Uterus (tissue), 4 donors: ENCODE results near the gene PRDM15. TPM values are rescaled to one million over a fixed set of nuclear protein-coding genes. Genes with fewer than 3 reads are reported as not detected.

ENCODE experiments used
- DNase-seq, 2 donors: peaks; one replicate each; pipeline ENCODE4 v3.0.0-alpha.2; 2019 to 2020
- H3K27ac ChIP-seq, 2 donors: fragments of 200-600 bp; sonication (generic); 1 replicate in 1 of 2; 2 replicates in 1 of 2; pipeline ENCODE4 v1.5.1; 2016 to 2018
- H3K27me3 ChIP-seq, 2 donors: fragments of 200-600 bp; sonication (generic); one replicate each; pipeline ENCODE4 v1.5.1; 2018 to 2019; ENCODE audit warnings: control low read depth in 1 of 2
- H3K36me3 ChIP-seq, 2 donors: fragments of 200-600 bp; sonication (generic); one replicate each; pipeline ENCODE4 v1.5.1; 2019; ENCODE audit warnings: control low read depth in 1 of 2
- H3K4me1 ChIP-seq, 2 donors: fragments of 200-600 bp; sonication (generic); one replicate each; pipeline ENCODE4 v1.5.1; 2018 to 2019; ENCODE audit warnings: control low read depth in 1 of 2
- H3K4me3 ChIP-seq, 2 donors: fragments of 200-600 bp; sonication (generic); 1 replicate in 1 of 2; 2 replicates in 1 of 2; pipeline ENCODE4 v1.5.1; 2018 to 2019; ENCODE audit warnings: mild to moderate bottlenecking in 1 of 2
- H3K9me3 ChIP-seq, 2 donors: fragments of 200-600 bp; sonication (generic); one replicate each; pipeline ENCODE4 v1.5.1; 2019; ENCODE audit warnings: control low read depth in 1 of 2
- POLR2A ChIP-seq, 2 donors: fragments of 450-650 bp; IDR thresholded peaks; one replicate each; pipeline ENCODE4 v1.6.1; 2016; ENCODE audit warnings: antibody characterized with exemption in 2 of 2, mild to moderate bottlenecking in 1 of 2, moderate library complexity in 1 of 2
- intact Hi-C: fragments of 100-400 bp; cut with DNase I; formaldehyde crosslinking; loops from one replicate; pipeline ENCODE4 v1.15.1; 2023; ENCODE audit warnings: low total_unique reads
- total RNA-seq, 4 donors: library from RNA; depleted of rRNA in 3 of 4; stranded (reverse); fragments of >200 nt in 3 of 4; gene quantifications; one replicate each; pipeline versions ENCODE4 v1.1.0 to v1.2.4, GENCODE V29; 2014 to 2023
- TF ChIP-seq, protein P1 (sequence below), 4 experiments: fragments of 200-600 bp in 2 of 4; fragments of 450-650 bp in 2 of 4; sonication (generic) in 2 of 4; IDR thresholded peaks; one replicate each; pipeline ENCODE4 v1.5.1; 2016 to 2019; ENCODE audit warnings: antibody characterized with exemption in 4 of 4, mild to moderate bottlenecking in 2 of 4, moderate library complexity in 1 of 4
- donor health status: DM: yes; HTN: yes; CAD: no.

Gene PRDM15
- total RNA-seq, 4 donors from 2014 or later: 5.9 to 11.0 (median 6.5) TPM

DNA sequence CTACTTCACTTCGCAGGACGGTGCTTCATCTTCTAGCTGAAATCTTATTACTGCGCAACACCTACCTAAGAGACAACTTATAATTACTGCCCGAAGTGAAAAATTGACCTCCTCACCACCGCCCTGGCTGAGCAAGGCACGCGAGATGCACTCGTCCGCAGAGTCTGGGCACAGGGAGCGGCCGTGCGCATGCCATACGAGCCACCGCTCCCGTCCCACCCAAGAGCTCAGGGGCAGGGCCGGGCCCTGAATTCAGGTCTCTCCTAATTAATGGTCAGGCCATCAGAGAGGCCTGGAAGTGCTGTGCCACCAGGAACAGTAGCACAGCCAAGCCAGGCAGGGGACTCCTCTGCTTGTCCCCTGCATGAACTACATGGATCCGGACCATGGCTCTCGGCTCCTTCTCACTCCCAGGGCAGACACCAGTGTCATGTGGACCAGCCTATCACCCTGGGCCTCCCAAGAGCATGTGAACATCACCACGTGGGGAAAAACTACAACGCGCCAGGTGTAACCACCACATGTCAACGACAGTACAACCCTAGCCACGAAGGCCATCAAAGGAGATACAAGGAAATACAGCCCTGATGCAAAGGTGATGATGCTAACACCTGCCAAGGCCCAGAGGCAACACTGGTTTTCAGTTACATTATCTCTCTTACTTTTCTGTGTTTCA is 123.7 kb downstream of the PRDM15 start:
- H3K4me1 ChIP-seq: no peaks in the 10 kb centered on the region
- H3K36me3 ChIP-seq: no peaks in the 10 kb centered on the region
- H3K27ac ChIP-seq: no peak overlapping the region
- H3K4me3 ChIP-seq: no peak overlapping the region
- no peak for DNase-seq
- no peaks in the 10 kb centered on the region for H3K27me3 ChIP-seq
- no peak for TF ChIP-seq POLR2A (IDR thresholded peaks at IDR 0.05)
- TF ChIP-seq, protein P1, sequence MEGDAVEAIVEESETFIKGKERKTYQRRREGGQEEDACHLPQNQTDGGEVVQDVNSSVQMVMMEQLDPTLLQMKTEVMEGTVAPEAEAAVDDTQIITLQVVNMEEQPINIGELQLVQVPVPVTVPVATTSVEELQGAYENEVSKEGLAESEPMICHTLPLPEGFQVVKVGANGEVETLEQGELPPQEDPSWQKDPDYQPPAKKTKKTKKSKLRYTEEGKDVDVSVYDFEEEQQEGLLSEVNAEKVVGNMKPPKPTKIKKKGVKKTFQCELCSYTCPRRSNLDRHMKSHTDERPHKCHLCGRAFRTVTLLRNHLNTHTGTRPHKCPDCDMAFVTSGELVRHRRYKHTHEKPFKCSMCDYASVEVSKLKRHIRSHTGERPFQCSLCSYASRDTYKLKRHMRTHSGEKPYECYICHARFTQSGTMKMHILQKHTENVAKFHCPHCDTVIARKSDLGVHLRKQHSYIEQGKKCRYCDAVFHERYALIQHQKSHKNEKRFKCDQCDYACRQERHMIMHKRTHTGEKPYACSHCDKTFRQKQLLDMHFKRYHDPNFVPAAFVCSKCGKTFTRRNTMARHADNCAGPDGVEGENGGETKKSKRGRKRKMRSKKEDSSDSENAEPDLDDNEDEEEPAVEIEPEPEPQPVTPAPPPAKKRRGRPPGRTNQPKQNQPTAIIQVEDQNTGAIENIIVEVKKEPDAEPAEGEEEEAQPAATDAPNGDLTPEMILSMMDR (IDR thresholded peaks at IDR 0.05): no peak
- intact Hi-C loops: no loop called here
- no peaks in the 10 kb centered on the region for H3K9me3 ChIP-seq

DNA sequence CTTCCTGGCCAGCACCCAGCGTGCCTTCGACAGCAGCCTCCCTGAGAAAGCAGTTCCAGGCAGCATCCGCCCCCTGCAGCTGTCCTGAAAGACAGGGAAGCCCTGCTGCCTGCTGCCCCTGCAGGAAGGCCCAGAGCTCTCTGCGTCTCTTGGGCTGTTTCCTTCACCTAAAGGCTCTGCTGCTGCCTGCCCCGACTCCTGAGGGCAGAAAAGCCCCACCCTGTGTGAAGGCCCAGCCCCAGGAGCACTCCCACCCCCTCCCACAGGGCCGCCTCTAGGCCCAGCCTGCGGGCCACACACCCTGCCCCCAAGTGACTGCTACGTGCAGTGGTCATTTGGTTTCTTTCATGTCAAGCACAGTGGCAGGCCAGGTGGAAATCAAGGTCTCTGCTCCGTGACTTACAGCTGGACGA is 124.7 kb downstream of the PRDM15 start:
- Histone ChIP-seq H3K36me3 (no peaks in the 10 kb centered on the region), H3K9me3 (no peaks in the 10 kb centered on the region), H3K27me3 (no peaks in the 10 kb centered on the region), H3K27ac (no peak overlapping the region), H3K4me3 (no peak overlapping the region), H3K4me1 (no peaks in the 10 kb centered on the region)
- DNase-seq: no peak
- intact Hi-C loops: no loop called here
- TF ChIP-seq, protein P1 (IDR thresholded peaks at IDR 0.05): no peak
- TF ChIP-seq POLR2A (IDR thresholded peaks at IDR 0.05): no peak

DNA sequence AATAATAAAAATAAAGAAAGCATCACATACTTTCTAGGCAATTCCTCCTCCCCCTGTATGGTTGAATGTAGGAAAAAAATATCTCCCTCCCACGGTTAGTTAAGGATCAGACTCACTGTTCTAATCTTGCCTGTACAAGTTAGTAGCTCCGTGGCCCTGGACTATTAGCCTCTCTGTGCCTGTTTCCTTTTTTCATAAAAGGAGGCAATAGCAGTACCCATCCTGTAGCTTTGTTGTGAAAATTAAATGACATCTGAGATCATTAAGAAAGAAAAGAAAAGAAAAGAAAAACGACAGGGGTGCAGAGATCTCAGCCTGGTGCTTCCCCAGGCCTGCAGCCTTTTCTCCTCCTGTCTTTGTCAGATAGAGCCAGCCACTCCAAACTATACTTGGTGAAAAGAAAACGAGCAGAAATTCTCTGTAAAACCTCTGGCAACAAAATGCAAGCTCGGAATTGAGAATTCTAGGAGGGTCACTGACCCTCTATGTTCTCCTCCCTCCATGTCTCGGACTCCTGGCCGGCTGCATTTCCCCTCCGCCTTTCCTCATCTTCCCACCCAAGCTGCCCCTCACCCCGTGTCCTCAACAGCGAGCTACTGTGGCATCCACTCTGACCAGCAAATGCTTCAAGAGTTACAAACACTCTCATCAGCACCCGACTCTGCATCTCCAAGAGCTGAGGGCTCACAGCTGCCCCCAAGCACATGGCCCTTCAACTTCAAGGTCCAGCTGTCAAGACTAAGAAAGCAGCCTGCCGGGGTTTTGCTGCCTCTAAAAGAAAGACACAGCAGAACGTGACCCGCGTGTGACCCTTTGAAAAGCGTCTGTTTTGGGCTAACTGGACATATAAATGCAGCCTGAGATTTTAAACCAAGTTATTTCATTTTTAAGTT is 125.9 kb downstream of the PRDM15 start:
- H3K9me3 ChIP-seq: no peaks in the 10 kb centered on the region
- no peaks in the 10 kb centered on the region for H3K36me3 ChIP-seq
- H3K27ac ChIP-seq: no peak overlapping the region
- no peaks in the 10 kb centered on the region for H3K27me3 ChIP-seq
- intact Hi-C loops: no loop called here
- no peak overlapping the region for H3K4me3 ChIP-seq
- no peak for TF ChIP-seq POLR2A (IDR thresholded peaks at IDR 0.05)
- TF ChIP-seq, protein P1 (IDR thresholded peaks at IDR 0.05): no peak
- DNase-seq: no peak
- H3K4me1 ChIP-seq: no peaks in the 10 kb centered on the region

DNA sequence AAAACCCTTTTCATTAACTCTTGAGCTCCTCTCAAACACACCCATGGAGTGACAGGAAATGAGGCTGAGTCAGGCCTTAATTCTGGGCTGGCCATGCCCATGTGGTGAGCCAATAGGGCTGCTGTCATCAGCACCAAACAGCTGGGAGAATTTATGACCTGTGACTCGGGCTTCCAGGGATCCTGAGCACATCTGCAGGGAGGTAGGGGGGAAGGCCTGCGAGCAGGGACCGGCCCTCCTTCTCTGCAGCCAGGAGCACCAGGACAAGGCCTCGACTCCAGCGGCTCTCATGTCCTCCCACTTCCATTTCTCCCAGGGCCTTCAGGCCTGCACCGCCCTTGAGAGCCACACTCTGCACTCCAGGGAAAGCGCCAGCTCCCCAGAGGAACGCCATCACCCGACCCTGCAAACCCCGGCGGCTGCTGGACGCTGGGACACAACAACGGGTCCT is 126.9 kb downstream of the PRDM15 start:
- Histone ChIP-seq H3K4me1 (no peaks in the 10 kb centered on the region), H3K27me3 (no peaks in the 10 kb centered on the region), H3K27ac (no peak overlapping the region), H3K9me3 (no peaks in the 10 kb centered on the region), H3K36me3 (no peaks in the 10 kb centered on the region), H3K4me3 (no peak overlapping the region)
- no peak for DNase-seq
- intact Hi-C loops: no loop called here
- TF ChIP-seq, protein P1 (IDR thresholded peaks at IDR 0.05): no peak
- TF ChIP-seq POLR2A (IDR thresholded peaks at IDR 0.05): no peak

DNA sequence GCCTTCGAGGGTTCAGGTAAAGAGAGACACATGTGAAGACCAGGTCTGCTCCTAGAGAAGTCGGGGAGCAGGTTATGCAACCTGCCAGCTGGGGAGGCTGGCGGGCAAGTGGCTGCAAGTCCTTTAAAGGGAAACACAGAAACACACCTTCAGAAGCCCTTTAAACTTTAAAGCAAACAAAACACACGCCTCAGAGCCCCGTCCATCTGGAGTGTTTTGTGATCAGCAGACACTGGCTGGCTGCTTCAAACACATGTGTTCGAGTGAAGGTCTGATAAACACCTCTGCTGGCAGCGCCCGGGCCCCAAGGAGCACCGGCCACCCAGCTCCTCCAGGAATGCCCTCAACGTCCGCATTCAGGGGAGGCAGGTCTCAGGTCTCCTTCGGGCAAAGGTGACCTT is 127.5 kb downstream of the PRDM15 start:
- Histone ChIP-seq H3K4me3 (no peak overlapping the region), H3K36me3 (no peaks in the 10 kb centered on the region), H3K27ac (no peak overlapping the region), H3K9me3 (no peaks in the 10 kb centered on the region), H3K27me3 (no peaks in the 10 kb centered on the region), H3K4me1 (no peaks in the 10 kb centered on the region)
- intact Hi-C loops: no loop called here
- DNase-seq: no peak
- TF ChIP-seq POLR2A (IDR thresholded peaks at IDR 0.05): no peak
- TF ChIP-seq, protein P1 (IDR thresholded peaks at IDR 0.05): no peak
